Measurements from ENCODE around the gene NCL.

DNA sequence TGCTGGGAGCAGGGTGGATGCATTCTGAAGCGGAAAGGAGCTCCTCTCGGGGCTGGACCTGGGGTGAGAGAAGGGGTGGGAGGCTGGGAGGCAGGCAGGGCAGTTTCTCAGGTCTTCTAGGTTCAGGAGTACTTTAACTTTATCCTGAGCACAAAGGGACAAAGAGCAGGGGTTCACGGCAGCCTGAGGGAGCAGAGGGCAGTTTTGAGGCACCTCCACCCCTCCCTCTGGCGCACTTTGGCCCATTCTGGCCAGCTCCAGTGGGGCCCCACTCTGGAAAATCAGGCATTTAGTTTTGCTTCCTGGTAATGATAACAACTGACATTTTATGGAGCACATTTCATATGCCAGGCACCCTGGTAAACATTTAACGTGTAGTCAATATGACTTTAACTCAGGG lies 54.5 kb downstream of the NCL start:
- TF ChIP-seq, protein P1, sequence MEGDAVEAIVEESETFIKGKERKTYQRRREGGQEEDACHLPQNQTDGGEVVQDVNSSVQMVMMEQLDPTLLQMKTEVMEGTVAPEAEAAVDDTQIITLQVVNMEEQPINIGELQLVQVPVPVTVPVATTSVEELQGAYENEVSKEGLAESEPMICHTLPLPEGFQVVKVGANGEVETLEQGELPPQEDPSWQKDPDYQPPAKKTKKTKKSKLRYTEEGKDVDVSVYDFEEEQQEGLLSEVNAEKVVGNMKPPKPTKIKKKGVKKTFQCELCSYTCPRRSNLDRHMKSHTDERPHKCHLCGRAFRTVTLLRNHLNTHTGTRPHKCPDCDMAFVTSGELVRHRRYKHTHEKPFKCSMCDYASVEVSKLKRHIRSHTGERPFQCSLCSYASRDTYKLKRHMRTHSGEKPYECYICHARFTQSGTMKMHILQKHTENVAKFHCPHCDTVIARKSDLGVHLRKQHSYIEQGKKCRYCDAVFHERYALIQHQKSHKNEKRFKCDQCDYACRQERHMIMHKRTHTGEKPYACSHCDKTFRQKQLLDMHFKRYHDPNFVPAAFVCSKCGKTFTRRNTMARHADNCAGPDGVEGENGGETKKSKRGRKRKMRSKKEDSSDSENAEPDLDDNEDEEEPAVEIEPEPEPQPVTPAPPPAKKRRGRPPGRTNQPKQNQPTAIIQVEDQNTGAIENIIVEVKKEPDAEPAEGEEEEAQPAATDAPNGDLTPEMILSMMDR (IDR thresholded peaks at IDR 0.05): no peak
- TF ChIP-seq POLR2A (IDR thresholded peaks at IDR 0.05): no peak

Measured in esophagus squamous epithelium (tissue), 4 donors.